ENCODE measurements around the gene DCLRE1A.

- peak; percentile 24 to 28 for TF ChIP-seq POLR2A (IDR thresholded peaks at IDR 0.05)
- TF ChIP-seq CTCF (IDR thresholded peaks at IDR 0.05) = peak in 3 of 6 experiments; percentile 16 to 26 (median 20)
Observed at GRCh38 chr10:113854761-113855588, 1.1 kb upstream of the DCLRE1A start.

All from Peyer's patch (tissue), 4 donors.